Lower leg skin (tissue), 3 donors: ENCODE measurements around the gene RAB19.

ENCODE experiments used
- POLR2A ChIP-seq, 2 donors: fragments of 450-650 bp; IDR thresholded peaks; one replicate each; pipeline ENCODE4 v1.6.1; 2016 to 2017; ENCODE audit warnings: antibody characterized with exemption in 2 of 2, mild to moderate bottlenecking in 1 of 2, moderate library complexity in 1 of 2
- TF ChIP-seq, protein P1 (sequence below), 3 donors: fragments of 450-650 bp; IDR thresholded peaks; one replicate each; pipeline ENCODE4 v1.5.1; 2016; ENCODE audit warnings: antibody characterized with exemption in 3 of 3, mild to moderate bottlenecking in 3 of 3, moderate library complexity in 2 of 3

DNA sequence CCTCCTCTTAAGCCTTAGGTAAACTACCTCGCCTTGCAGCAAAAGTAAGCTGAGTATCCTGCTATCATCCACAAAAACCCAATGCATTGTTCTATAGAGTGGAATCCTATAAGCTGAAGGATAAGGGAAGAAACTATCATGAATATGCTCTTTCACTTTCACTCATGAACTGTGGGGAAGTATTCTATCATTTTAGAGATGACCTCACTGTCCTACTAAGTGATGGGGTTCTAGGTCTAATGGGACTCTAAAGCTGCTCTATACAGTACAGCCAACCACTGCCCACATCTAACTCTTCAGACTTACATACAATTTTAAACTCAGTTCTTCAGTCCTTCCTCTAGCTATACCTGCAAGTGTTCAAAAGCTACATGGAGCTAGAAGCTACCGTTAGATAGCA lies 59.3 kb downstream of the RAB19 start:
- TF ChIP-seq, protein P1, sequence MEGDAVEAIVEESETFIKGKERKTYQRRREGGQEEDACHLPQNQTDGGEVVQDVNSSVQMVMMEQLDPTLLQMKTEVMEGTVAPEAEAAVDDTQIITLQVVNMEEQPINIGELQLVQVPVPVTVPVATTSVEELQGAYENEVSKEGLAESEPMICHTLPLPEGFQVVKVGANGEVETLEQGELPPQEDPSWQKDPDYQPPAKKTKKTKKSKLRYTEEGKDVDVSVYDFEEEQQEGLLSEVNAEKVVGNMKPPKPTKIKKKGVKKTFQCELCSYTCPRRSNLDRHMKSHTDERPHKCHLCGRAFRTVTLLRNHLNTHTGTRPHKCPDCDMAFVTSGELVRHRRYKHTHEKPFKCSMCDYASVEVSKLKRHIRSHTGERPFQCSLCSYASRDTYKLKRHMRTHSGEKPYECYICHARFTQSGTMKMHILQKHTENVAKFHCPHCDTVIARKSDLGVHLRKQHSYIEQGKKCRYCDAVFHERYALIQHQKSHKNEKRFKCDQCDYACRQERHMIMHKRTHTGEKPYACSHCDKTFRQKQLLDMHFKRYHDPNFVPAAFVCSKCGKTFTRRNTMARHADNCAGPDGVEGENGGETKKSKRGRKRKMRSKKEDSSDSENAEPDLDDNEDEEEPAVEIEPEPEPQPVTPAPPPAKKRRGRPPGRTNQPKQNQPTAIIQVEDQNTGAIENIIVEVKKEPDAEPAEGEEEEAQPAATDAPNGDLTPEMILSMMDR (IDR thresholded peaks at IDR 0.05), result no peak
- TF ChIP-seq POLR2A (IDR thresholded peaks at IDR 0.05), result no peak
